Mammary microvascular endothelial cell (primary cell): ENCODE results near the gene SPRY1. TPM values are rescaled to one million over a fixed set of nuclear protein-coding genes. Genes with fewer than 3 reads are reported as not detected.

ENCODE experiments used
- total RNA-seq: library from RNA; depleted of rRNA; stranded (reverse); fragments of >200 nt; gene quantifications from 2 replicates; pipeline ENCODE4 v1.2.3, GENCODE V29; 2015

SPRY1 gene
- 35.8 and 50.7 TPM in 2 replicates for total RNA-seq

GRCh38 chr4:123396307-123397143 lies at the start of gene SPRY1:
SPRY1 (plus strand) TSS chr4:123396795; CDS start chr4:123401592, 4,797 bp downstream.

